Endothelial cell of umbilical vein (primary cell): ENCODE measurements around the gene TM4SF5. TPM values are rescaled to one million over a fixed set of nuclear protein-coding genes. Genes with fewer than 3 reads are reported as not detected.

ENCODE experiments used
- BruUV-seq: library from RNA; stranded (reverse); fragments of 400-500 nt; replicated peaks from 2 replicates; lab custom pipeline; 2021; lab: Mats Ljungman, UMichigan
- CTCF ChIA-PET: fragments of 300-600, 350-600 bp; sonication (Branson Sonifier 250); formaldehyde crosslinking; loops from one replicate; lab custom pipeline; 2021; ENCODE audit warnings: antibody characterized with exemption, inconsistent platforms; lab: Charles Lee
- POLR2A ChIA-PET: fragments of 300-600, 350-600 bp; sonication (Branson Sonifier 250); formaldehyde crosslinking; loops from one replicate; lab custom pipeline; 2021; ENCODE audit warnings: antibody characterized with exemption, inconsistent platforms; lab: Charles Lee
- DNase-seq: peaks from one replicate; pipeline ENCODE4 v3.0.0-alpha.2; 2011; ENCODE audit warnings: low read depth, low spot score
- FAIRE-seq: peaks from 2 replicates; lab custom pipeline; 2011; peaks lifted over from hg19 to GRCh38; lab: Jason Lieb, UNC
- H2AFZ ChIP-seq: 2 replicates; pipeline ENCODE4 v1.6.0; 2012; ENCODE audit warnings: low read depth, low read length, control low read depth, inconsistent platforms
- H3K27ac ChIP-seq: 2 replicates; pipeline ENCODE4 v1.5.1; 2011; ENCODE audit warnings: low read depth, mild to moderate bottlenecking, control low read depth, low read length, moderate library complexity; ENCODE audit not compliant: insufficient read depth
- H3K27me3 ChIP-seq, 2 experiments: 2 replicates each; pipeline versions ENCODE4 v1.6.0 to v1.6.1; 2011; ENCODE audit warnings: low read length in 2 of 2, mixed read lengths in 1 of 2; ENCODE audit not compliant: control insufficient read depth in 2 of 2, insufficient read depth in 2 of 2
- H3K36me3 ChIP-seq, 2 experiments: 2 replicates in 1 of 2; 3 replicates in 1 of 2; pipeline ENCODE4 v1.5.1; 2011; ENCODE audit warnings: low read length in 2 of 2, mild to moderate bottlenecking in 1 of 2, moderate library complexity in 1 of 2; ENCODE audit not compliant: control insufficient read depth in 2 of 2, insufficient read depth in 2 of 2; ENCODE audit errors: extremely low read depth in 1 of 2
- H3K4me1 ChIP-seq: 3 replicates; pipeline ENCODE4 v1.5.1; 2011; ENCODE audit warnings: mild to moderate bottlenecking, low read length; ENCODE audit not compliant: control insufficient read depth, insufficient read depth; ENCODE audit errors: extremely low read depth
- H3K4me2 ChIP-seq: 2 replicates; pipeline ENCODE4 v1.6.1; 2011; ENCODE audit warnings: low read length, control low read depth, mixed read lengths; ENCODE audit not compliant: insufficient read depth
- H3K4me3 ChIP-seq, 3 experiments: fragments of 200-600 bp in 1 of 3; sonication (generic), shearing (Covaris generic) in 1 of 3; replicated peaks in 1 of 3; 2 replicates each; pipeline ENCODE4 v1.5.1; 2011 to 2016; ENCODE audit warnings: control low read depth in 3 of 3, low read length in 3 of 3, mild to moderate bottlenecking in 2 of 3, inconsistent platforms in 1 of 3, low read depth in 1 of 3, moderate library complexity in 1 of 3; ENCODE audit not compliant: insufficient read depth in 1 of 3
- H3K79me2 ChIP-seq: 2 replicates; pipeline ENCODE4 v1.6.0; 2012; ENCODE audit warnings: low read length, inconsistent platforms; ENCODE audit not compliant: control insufficient read depth, insufficient read depth
- H3K9ac ChIP-seq: replicated peaks from 2 replicates; pipeline ENCODE3; 2011; ENCODE audit warnings: low read length, control low read depth; ENCODE audit not compliant: insufficient read depth; ENCODE audit errors: extremely low read depth
- H3K9me1 ChIP-seq: replicated peaks from 3 replicates; pipeline ENCODE4 v1.6.0; 2011; ENCODE audit warnings: mild to moderate bottlenecking, low read length; ENCODE audit not compliant: control insufficient read depth, insufficient read depth; ENCODE audit errors: extremely low read depth
- H3K9me3 ChIP-seq: replicated peaks from 2 replicates; pipeline ENCODE4 v1.5.1; 2012; ENCODE audit warnings: low read length, inconsistent platforms; ENCODE audit not compliant: control insufficient read depth, insufficient read depth
- H4K20me1 ChIP-seq: replicated peaks from 2 replicates; pipeline ENCODE3; 2011; ENCODE audit warnings: mild to moderate bottlenecking, low read length; ENCODE audit not compliant: control insufficient read depth, insufficient read depth; ENCODE audit errors: extremely low read depth
- EZH2 ChIP-seq: IDR thresholded peaks from 2 replicates; pipeline ENCODE4 v1.6.1; 2012; ENCODE audit warnings: borderline replicate concordance, low read depth, mild to moderate bottlenecking, moderate library complexity, low read length, inconsistent platforms; ENCODE audit not compliant: severe bottlenecking
- FOS ChIP-seq: IDR thresholded peaks from 2 replicates; pipeline ENCODE4 v1.6.1; 2011; ENCODE audit warnings: mild to moderate bottlenecking, low read length, moderate library complexity, borderline replicate concordance; ENCODE audit not compliant: insufficient read depth
- GATA2 ChIP-seq: IDR thresholded peaks from 2 replicates; pipeline ENCODE4 v1.7.0; 2011; ENCODE audit warnings: low read depth, mild to moderate bottlenecking, moderate library complexity, mixed read lengths, low read length; ENCODE audit not compliant: insufficient read length, insufficient read depth
- JUN ChIP-seq: IDR thresholded peaks from 2 replicates; pipeline ENCODE4 v1.6.1; 2011; ENCODE audit warnings: borderline replicate concordance, low read depth; ENCODE audit not compliant: insufficient read length, insufficient read depth
- MAX ChIP-seq: IDR thresholded peaks from 2 replicates; pipeline ENCODE4 v1.6.1; 2011; ENCODE audit not compliant: insufficient read depth, insufficient read length
- MYC ChIP-seq: IDR thresholded peaks from one replicate; pipeline ENCODE4 v1.6.1; 2011; ENCODE audit warnings: mild to moderate bottlenecking, low read depth, low read length
- POLR2A ChIP-seq: IDR thresholded peaks from 2 replicates; pipeline ENCODE4 v1.6.1; 2012; ENCODE audit warnings: low read depth, mild to moderate bottlenecking, control low read depth, low read length
- POLR2AphosphoS5 ChIP-seq: IDR thresholded peaks from 2 replicates; pipeline ENCODE4 v1.6.1; 2012; ENCODE audit warnings: low read depth, mild to moderate bottlenecking, control low read depth, low read length, moderate library complexity; ENCODE audit not compliant: insufficient read depth
- dilution Hi-C: fragments of 300-500 bp; cut with MboI; formaldehyde crosslinking; loops from one replicate; pipeline ENCODE4 v1.15.0; 2019; ENCODE audit warnings: low sequenced_read_pairs; ENCODE audit not compliant: extremely low pct_ligation_motif_present
- intact Hi-C: fragments of 100-400 bp; cut with micrococcal nuclease; formaldehyde crosslinking; loops from one replicate; pipeline ENCODE4 v1.10.0; 2022
- polyA plus RNA-seq, 4 experiments: library from polyadenylated mRNA; depleted of rRNA in 3 of 4; stranded (reverse) in 3 of 4; unstranded in 1 of 4; fragments of >200 nt; gene quantifications; 2 replicates each; pipeline versions ENCODE4 v1.2.1 to v1.2.3, GENCODE V29; 2011 to 2012; ENCODE audit warnings: missing spikeins in 1 of 4
- total RNA-seq: library from RNA; stranded (reverse); gene quantifications from 2 replicates; pipeline ENCODE4 v1.2.3, GENCODE V29; 2021
- TF ChIP-seq, protein P1 (sequence below), 2 donors: IDR thresholded peaks; 1 replicate in 1 of 2; 2 replicates in 1 of 2; pipeline ENCODE4 v1.5.1; 2011; ENCODE audit warnings: low read length in 2 of 2, mild to moderate bottlenecking in 2 of 2, moderate library complexity in 2 of 2, control low read depth in 1 of 2, inconsistent platforms in 1 of 2, low read depth in 1 of 2; ENCODE audit not compliant: insufficient read depth in 1 of 2; ENCODE audit errors: extremely low read depth in 1 of 2

Gene TM4SF5
- total and polyA plus RNA-seq, 2 donors (not counting 3 experiments of a cell fraction or from before 2014, with no cell fraction given), result not detected

DNA sequence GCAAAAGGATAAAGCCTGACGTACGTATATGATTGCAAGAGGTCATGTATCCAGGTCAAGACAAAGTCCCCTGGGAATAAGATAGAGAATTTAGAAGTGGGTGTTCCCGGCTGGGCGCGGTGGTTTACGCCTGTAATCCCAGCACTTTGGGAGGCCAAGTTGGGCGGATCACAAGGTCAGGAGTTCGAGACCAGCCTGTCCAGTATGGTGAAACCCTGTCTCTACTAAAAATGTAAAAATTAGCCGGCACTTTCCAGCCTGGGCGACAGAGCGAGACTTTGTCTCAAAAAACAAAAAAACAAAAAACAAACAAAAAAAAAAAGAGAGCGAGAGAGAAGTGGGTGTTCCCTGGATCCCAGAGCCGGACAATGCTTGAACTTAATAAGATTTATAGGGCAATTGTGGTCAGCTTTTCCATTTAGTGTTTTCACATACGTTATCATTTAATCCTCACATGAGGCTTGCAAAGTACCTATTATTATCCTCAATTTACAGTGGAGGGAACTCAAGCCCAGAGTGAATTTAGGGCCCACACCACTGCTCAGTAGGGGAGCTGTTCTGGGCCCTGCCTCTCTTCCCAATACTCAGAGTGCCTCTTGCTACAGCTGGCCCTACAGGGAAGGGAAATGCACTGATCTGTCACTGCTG, 16.6 kb downstream of the TM4SF5 start:
- Histone ChIP-seq H3K4me2 (no peak overlapping the region), H3K79me2 (no peaks in the 10 kb centered on the region), H3K27me3 (peaks cover 11 to 19% of the 10 kb centered on the region in 2 experiments), H3K9ac (no peak overlapping the region), H3K9me1 (no peaks in the 10 kb centered on the region), H2AFZ (no peak overlapping the region), H3K27ac (no peak overlapping the region), H4K20me1 (no peaks in the 10 kb centered on the region), H3K4me1 (peaks cover 24% of the 10 kb centered on the region), H3K36me3 (no peaks in the 10 kb centered on the region), H3K4me3 (no peak overlapping the region), H3K9me3 (no peaks in the 10 kb centered on the region)
- CTCF ChIA-PET, result interaction anchor here (1.0 to 5.9 kb wide), 12 partner anchors 8 to 116 kb away, joined by 3 to 65 read pairs (median 12); partner anchors contain the start of genes ARRB2, C17orf107, CHRNE and PLD2
- no peak for FAIRE-seq
- dilution Hi-C loops, result no loop called here
- no TSS peak for BruUV-seq
- no peak for DNase-seq
- no peak for TF ChIP-seq GATA2
- no peak for TF ChIP-seq MAX
- no peak for TF ChIP-seq POLR2A
- no peak for TF ChIP-seq EZH2
- TF ChIP-seq, protein P1, sequence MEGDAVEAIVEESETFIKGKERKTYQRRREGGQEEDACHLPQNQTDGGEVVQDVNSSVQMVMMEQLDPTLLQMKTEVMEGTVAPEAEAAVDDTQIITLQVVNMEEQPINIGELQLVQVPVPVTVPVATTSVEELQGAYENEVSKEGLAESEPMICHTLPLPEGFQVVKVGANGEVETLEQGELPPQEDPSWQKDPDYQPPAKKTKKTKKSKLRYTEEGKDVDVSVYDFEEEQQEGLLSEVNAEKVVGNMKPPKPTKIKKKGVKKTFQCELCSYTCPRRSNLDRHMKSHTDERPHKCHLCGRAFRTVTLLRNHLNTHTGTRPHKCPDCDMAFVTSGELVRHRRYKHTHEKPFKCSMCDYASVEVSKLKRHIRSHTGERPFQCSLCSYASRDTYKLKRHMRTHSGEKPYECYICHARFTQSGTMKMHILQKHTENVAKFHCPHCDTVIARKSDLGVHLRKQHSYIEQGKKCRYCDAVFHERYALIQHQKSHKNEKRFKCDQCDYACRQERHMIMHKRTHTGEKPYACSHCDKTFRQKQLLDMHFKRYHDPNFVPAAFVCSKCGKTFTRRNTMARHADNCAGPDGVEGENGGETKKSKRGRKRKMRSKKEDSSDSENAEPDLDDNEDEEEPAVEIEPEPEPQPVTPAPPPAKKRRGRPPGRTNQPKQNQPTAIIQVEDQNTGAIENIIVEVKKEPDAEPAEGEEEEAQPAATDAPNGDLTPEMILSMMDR (IDR thresholded peaks at IDR 0.05; ENCODE audit: extremely low read depth in 1 of 2, insufficient read depth in 1 of 2, low read depth in 1 of 2, low read length in 2 of 2), result no peak
- TF ChIP-seq POLR2AphosphoS5, result no peak
- no peak for TF ChIP-seq JUN
- no peak for TF ChIP-seq FOS
- TF ChIP-seq MYC, result no peak
- POLR2A ChIA-PET, result no interaction called here
- intact Hi-C loops, result loop anchor here (5.0 kb wide), 1 partner anchor 114 kb away; the partner anchor contains the start of gene CHRNE
